SH-SY5Y (cell line): Measurements from ENCODE around the gene BAHD1.

ENCODE experiments used
- GATA2 ChIP-seq: IDR thresholded peaks from 2 replicates; pipeline ENCODE4 v1.6.1; 2011; ENCODE audit warnings: mild to moderate bottlenecking, low read depth, low read length
- GATA3 ChIP-seq: IDR thresholded peaks from 2 replicates; pipeline ENCODE4 v1.6.1; 2011; ENCODE audit warnings: low read depth, mild to moderate bottlenecking, low read length, moderate library complexity

GRCh38 chr15:40511093-40511471, 70.3 kb downstream of the BAHD1 start:
- TF ChIP-seq GATA2 (no peak), GATA3 (no peak)
